Measurements from ENCODE around the gene RCOR3. TPM values are rescaled to one million over a fixed set of nuclear protein-coding genes. Genes with fewer than 3 reads are reported as not detected.

RCOR3 gene
- total and polyA plus RNA-seq, 2 of the 8 experiments (the other 6 are each of a cell fraction or from before 2014, with no cell fraction given): 21.4 to 36.3 TPM

DNA sequence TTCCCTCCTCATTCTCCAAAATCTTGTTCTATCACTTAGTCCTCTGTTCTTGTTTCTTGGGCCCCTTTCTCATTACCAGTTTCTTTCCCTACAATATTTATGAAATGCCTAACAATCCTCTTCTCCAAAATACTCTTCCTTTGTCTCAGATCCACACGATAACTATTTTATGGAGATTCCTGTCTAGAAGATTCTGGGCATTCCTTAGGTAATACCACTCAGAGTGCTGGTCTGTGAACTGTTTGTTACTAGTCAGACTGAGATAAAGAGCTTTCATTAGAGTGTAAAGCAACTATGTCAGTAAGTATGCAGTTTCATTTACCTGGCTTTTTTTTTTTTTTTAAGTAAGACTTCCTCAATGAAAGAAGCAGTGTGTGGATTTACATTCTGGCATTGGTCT lies 18.1 kb upstream of the RCOR3 start:
- H3K9ac ChIP-seq (replicated peaks in 1 of 4; ENCODE audit: extremely low read depth in 1 of 4, low read depth in 3 of 4, low read length in 3 of 4): no peak overlapping the region
- 79% methylated on average over 1 of the region's 1 CpG; no CpG with 5 or more reads in 1 of the 2 experiments for WGBS, 2 experiments (ENCODE audit: extremely low coverage in 1 of 2, insufficient coverage in 1 of 2, insufficient read length in 1 of 2, insufficient replicate concordance in 2 of 2, low coverage in 1 of 2, low lambda C conversion rate in 2 of 2, missing lambda C conversion rate in 1 of 2)

More for the DNA sequence above, 18.1 kb upstream of the RCOR3 start:
- no peak overlapping the region for H3K56ac ChIP-seq (replicated peaks; ENCODE audit: insufficient read length, low read depth, low read length)
- no peak overlapping the region for H3K4me3 ChIP-seq (ENCODE audit: extremely low read depth in 1 of 4, insufficient read depth in 2 of 4, low read depth in 3 of 4, low read length in 4 of 4)
- no peaks in the 10 kb centered on the region for H3K79me2 ChIP-seq (ENCODE audit: control insufficient read depth in 1 of 2, insufficient read depth in 2 of 2, low read length in 2 of 2)
- H3K4me2 ChIP-seq (ENCODE audit: insufficient read depth in 1 of 2, low read depth in 2 of 2, low read length in 2 of 2): no peak overlapping the region
- FAIRE-seq: no peak
- H2BK12ac ChIP-seq (ENCODE audit: low read depth, low read length): no peak overlapping the region
- no peak for DNase-seq (ENCODE audit: low read depth in 1 of 2, low spot score in 2 of 2)
- H3K14ac ChIP-seq (ENCODE audit: insufficient read length): no peak overlapping the region
- H3K4me1 ChIP-seq (replicated peaks in 1 of 4; ENCODE audit: control insufficient read depth in 3 of 4, insufficient read depth in 4 of 4, low read length in 3 of 4): no peaks in the 10 kb centered on the region
- H2BK5ac ChIP-seq (ENCODE audit: low read depth, low read length): no peak overlapping the region
- H4K5ac ChIP-seq (ENCODE audit: insufficient read length, low read depth, low read length): no peak overlapping the region
- H2BK20ac ChIP-seq (ENCODE audit: low read length): no peak overlapping the region
- TF ChIP-seq NANOG (IDR thresholded peaks at IDR 0.05; ENCODE audit: insufficient read depth, low read depth, low read length, poor library complexity, severe bottlenecking): no peak
- TF ChIP-seq POLR2A (IDR thresholded peaks at IDR 0.05; ENCODE audit: control extremely low read depth in 1 of 2, low read depth in 2 of 2, low read length in 2 of 2): no peak
- no peak for TF ChIP-seq USF2 (IDR thresholded peaks at IDR 0.05; ENCODE audit: low read length)
- no peak for TF ChIP-seq NRF1 (IDR thresholded peaks at IDR 0.05; ENCODE audit: low read depth, low read length)
- TF ChIP-seq JUND (IDR thresholded peaks at IDR 0.05; ENCODE audit: low read length): no peak
- no peak for TF ChIP-seq SIN3A (conservative IDR thresholded peaks at IDR 0.05 in 1 of 2, IDR thresholded peaks at IDR 0.05 in 1 of 2; ENCODE audit: low read depth in 1 of 2, low read length in 2 of 2)
- POLR2A ChIA-PET (ENCODE audit: partially characterized antibody): no interaction called here
- no peaks in the 10 kb centered on the region for H3K27me3 ChIP-seq (replicated peaks in 1 of 4; ENCODE audit: control insufficient read depth in 3 of 4, extremely low read depth in 1 of 4, insufficient read depth in 3 of 4, low read length in 3 of 4)
- no peak overlapping the region for H3K18ac ChIP-seq (ENCODE audit: extremely low read depth, low read length)
- H4K91ac ChIP-seq (replicated peaks; ENCODE audit: insufficient read length, low read length): no peak overlapping the region
- H3K36me3 ChIP-seq (ENCODE audit: control insufficient read depth in 2 of 4, insufficient read depth in 4 of 4, low read length in 3 of 4): no peaks in the 10 kb centered on the region
- H2BK120ac ChIP-seq (replicated peaks; ENCODE audit: low read depth, low read length): no peak overlapping the region
- H3K9me3 ChIP-seq (ENCODE audit: insufficient read depth in 2 of 2, low read depth in 1 of 2, low read length in 1 of 2): no peaks in the 10 kb centered on the region
- no peaks in the 10 kb centered on the region for H3K79me1 ChIP-seq (ENCODE audit: low read depth, low read length)
- H3K4ac ChIP-seq (replicated peaks; ENCODE audit: insufficient read length, low read depth, low read length): no peak overlapping the region
- no peak overlapping the region for H3K27ac ChIP-seq (ENCODE audit: low read depth, low read length)
- no peaks in the 10 kb centered on the region for H4K20me1 ChIP-seq (replicated peaks in 1 of 2; ENCODE audit: control insufficient read depth in 1 of 2, insufficient read depth in 2 of 2, low read length in 2 of 2)
- H2BK15ac ChIP-seq (ENCODE audit: low read length): no peak overlapping the region
- no peak overlapping the region for H2AK5ac ChIP-seq (ENCODE audit: low read depth, low read length)
- no peak overlapping the region for H4K8ac ChIP-seq (ENCODE audit: extremely low read depth, insufficient read depth, low read length)
- no peak overlapping the region for H3K23ac ChIP-seq (ENCODE audit: insufficient read length)
- CTCF ChIA-PET (ENCODE audit: partially characterized antibody): no interaction called here
- no peak overlapping the region for H2AFZ ChIP-seq (ENCODE audit: low read length)
- no peaks in the 10 kb centered on the region for H3K23me2 ChIP-seq (ENCODE audit: low read depth, low read length)
